A673 (cell line): ENCODE measurements around the gene SPPL2B.

Experiments used
- EZH2 ChIP-seq: fragments of 200-600 bp; sonication (generic); IDR thresholded peaks from 2 replicates; pipeline ENCODE4 v1.6.1; 2017; ENCODE audit warnings: borderline replicate concordance, low read depth, mild to moderate bottlenecking, mixed read lengths, antibody characterized with exemption, low read length; ENCODE audit not compliant: poor library complexity, severe bottlenecking
- TF ChIP-seq, protein P1 (sequence below): fragments of 300-800, 200-600 bp; sonication (generic); conservative IDR thresholded peaks from 2 replicates; pipeline ENCODE4 v1.5.1; 2017; ENCODE audit warnings: low read depth, mild to moderate bottlenecking, antibody characterized with exemption, low read length, moderate library complexity, mixed read lengths

GRCh38 chr19:2288818-2289713, 39.4 kb upstream of the SPPL2B start:
- TF ChIP-seq, protein P1, sequence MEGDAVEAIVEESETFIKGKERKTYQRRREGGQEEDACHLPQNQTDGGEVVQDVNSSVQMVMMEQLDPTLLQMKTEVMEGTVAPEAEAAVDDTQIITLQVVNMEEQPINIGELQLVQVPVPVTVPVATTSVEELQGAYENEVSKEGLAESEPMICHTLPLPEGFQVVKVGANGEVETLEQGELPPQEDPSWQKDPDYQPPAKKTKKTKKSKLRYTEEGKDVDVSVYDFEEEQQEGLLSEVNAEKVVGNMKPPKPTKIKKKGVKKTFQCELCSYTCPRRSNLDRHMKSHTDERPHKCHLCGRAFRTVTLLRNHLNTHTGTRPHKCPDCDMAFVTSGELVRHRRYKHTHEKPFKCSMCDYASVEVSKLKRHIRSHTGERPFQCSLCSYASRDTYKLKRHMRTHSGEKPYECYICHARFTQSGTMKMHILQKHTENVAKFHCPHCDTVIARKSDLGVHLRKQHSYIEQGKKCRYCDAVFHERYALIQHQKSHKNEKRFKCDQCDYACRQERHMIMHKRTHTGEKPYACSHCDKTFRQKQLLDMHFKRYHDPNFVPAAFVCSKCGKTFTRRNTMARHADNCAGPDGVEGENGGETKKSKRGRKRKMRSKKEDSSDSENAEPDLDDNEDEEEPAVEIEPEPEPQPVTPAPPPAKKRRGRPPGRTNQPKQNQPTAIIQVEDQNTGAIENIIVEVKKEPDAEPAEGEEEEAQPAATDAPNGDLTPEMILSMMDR, result no peak
- TF ChIP-seq EZH2, result no peak
